Uterus (tissue), 4 donors: ENCODE measurements around the gene HIVEP1. TPM values are rescaled to one million over a fixed set of nuclear protein-coding genes. Genes with fewer than 3 reads are reported as not detected.

Source experiments
- DNase-seq, 2 donors: peaks; one replicate each; pipeline ENCODE4 v3.0.0-alpha.2; 2019 to 2020
- H3K27ac ChIP-seq, 2 donors: fragments of 200-600 bp; sonication (generic); 1 replicate in 1 of 2; 2 replicates in 1 of 2; pipeline ENCODE4 v1.5.1; 2016 to 2018
- H3K27me3 ChIP-seq, 2 donors: fragments of 200-600 bp; sonication (generic); one replicate each; pipeline ENCODE4 v1.5.1; 2018 to 2019; ENCODE audit warnings: control low read depth in 1 of 2
- H3K36me3 ChIP-seq, 2 donors: fragments of 200-600 bp; sonication (generic); one replicate each; pipeline ENCODE4 v1.5.1; 2019; ENCODE audit warnings: control low read depth in 1 of 2
- H3K4me1 ChIP-seq, 2 donors: fragments of 200-600 bp; sonication (generic); one replicate each; pipeline ENCODE4 v1.5.1; 2018 to 2019; ENCODE audit warnings: control low read depth in 1 of 2
- H3K4me3 ChIP-seq, 2 donors: fragments of 200-600 bp; sonication (generic); 1 replicate in 1 of 2; 2 replicates in 1 of 2; pipeline ENCODE4 v1.5.1; 2018 to 2019; ENCODE audit warnings: mild to moderate bottlenecking in 1 of 2
- H3K9me3 ChIP-seq, 2 donors: fragments of 200-600 bp; sonication (generic); one replicate each; pipeline ENCODE4 v1.5.1; 2019; ENCODE audit warnings: control low read depth in 1 of 2
- CTCF ChIP-seq, 4 experiments: fragments of 200-600 bp in 2 of 4; fragments of 450-650 bp in 2 of 4; sonication (generic) in 2 of 4; IDR thresholded peaks; one replicate each; pipeline ENCODE4 v1.5.1; 2016 to 2019; ENCODE audit warnings: antibody characterized with exemption in 4 of 4, mild to moderate bottlenecking in 2 of 4, moderate library complexity in 1 of 4
- POLR2A ChIP-seq, 2 donors: fragments of 450-650 bp; IDR thresholded peaks; one replicate each; pipeline ENCODE4 v1.6.1; 2016; ENCODE audit warnings: antibody characterized with exemption in 2 of 2, mild to moderate bottlenecking in 1 of 2, moderate library complexity in 1 of 2
- intact Hi-C: fragments of 100-400 bp; cut with DNase I; formaldehyde crosslinking; loops from one replicate; pipeline ENCODE4 v1.15.1; 2023; ENCODE audit warnings: low total_unique reads
- total RNA-seq, 4 donors: library from RNA; depleted of rRNA in 3 of 4; stranded (reverse); fragments of >200 nt in 3 of 4; gene quantifications; one replicate each; pipeline versions ENCODE4 v1.1.0 to v1.2.4, GENCODE V29; 2014 to 2023
- donor health status: DM: yes; HTN: yes; CAD: no.

HIVEP1 gene
- total RNA-seq, 4 donors from 2014 or later = 8.5 to 38.1 (median 22.0) TPM

- no peak for DNase-seq
- Histone ChIP-seq H3K27ac (no peak overlapping the region), H3K4me3 (no peak overlapping the region), H3K4me1 (no peaks in the 10 kb centered on the region), H3K9me3 (no peaks in the 10 kb centered on the region), H3K27me3 (no peaks in the 10 kb centered on the region), H3K36me3 (no peaks in the 10 kb centered on the region)
- intact Hi-C loops = no loop called here
- TF ChIP-seq CTCF (IDR thresholded peaks at IDR 0.05) (no peak), POLR2A (IDR thresholded peaks at IDR 0.05) (no peak)
These were observed 43.0 kb upstream of the HIVEP1 start for GRCh38 chr6:11969092-11969491.

GRCh38 chr6:11970114-11970513 is 42.0 kb upstream of the HIVEP1 start:
- Histone ChIP-seq H3K4me1 (no peaks in the 10 kb centered on the region), H3K36me3 (no peaks in the 10 kb centered on the region), H3K27me3 (no peaks in the 10 kb centered on the region), H3K4me3 (no peak overlapping the region), H3K27ac (no peak overlapping the region), H3K9me3 (no peaks in the 10 kb centered on the region)
- TF ChIP-seq POLR2A (IDR thresholded peaks at IDR 0.05) (no peak), CTCF (IDR thresholded peaks at IDR 0.05) (no peak)
- DNase-seq = no peak
- intact Hi-C loops = no loop called here

GRCh38 chr6:11971154-11971553 is 41.0 kb upstream of the HIVEP1 start:
- intact Hi-C loops = no loop called here
- Histone ChIP-seq H3K4me3 (no peak overlapping the region), H3K9me3 (no peaks in the 10 kb centered on the region), H3K27me3 (no peaks in the 10 kb centered on the region), H3K27ac (no peak overlapping the region), H3K36me3 (no peaks in the 10 kb centered on the region), H3K4me1 (no peaks in the 10 kb centered on the region)
- DNase-seq = no peak
- TF ChIP-seq POLR2A (IDR thresholded peaks at IDR 0.05) (no peak), CTCF (IDR thresholded peaks at IDR 0.05) (no peak)

- DNase-seq = no peak
- no peak overlapping the region for H3K27ac ChIP-seq
- H3K4me1 ChIP-seq = no peaks in the 10 kb centered on the region
These were observed 39.8 kb upstream of the HIVEP1 start for GRCh38 chr6:11972270-11972669.

GRCh38 chr6:11972806-11973205 is 39.3 kb upstream of the HIVEP1 start:
- no peak for TF ChIP-seq CTCF (IDR thresholded peaks at IDR 0.05)
- no peak for TF ChIP-seq POLR2A (IDR thresholded peaks at IDR 0.05)
- Histone ChIP-seq H3K27ac (no peak overlapping the region), H3K9me3 (no peaks in the 10 kb centered on the region), H3K27me3 (no peaks in the 10 kb centered on the region), H3K36me3 (no peaks in the 10 kb centered on the region), H3K4me1 (no peaks in the 10 kb centered on the region), H3K4me3 (no peak overlapping the region)
- intact Hi-C loops = no loop called here
- DNase-seq = no peak

More at GRCh38 chr6:11972270-11972669, 39.8 kb upstream of the HIVEP1 start:
- H3K4me3 ChIP-seq = no peak overlapping the region
- no peak for TF ChIP-seq POLR2A (IDR thresholded peaks at IDR 0.05)
- no peaks in the 10 kb centered on the region for H3K9me3 ChIP-seq
- H3K27me3 ChIP-seq = no peaks in the 10 kb centered on the region
- intact Hi-C loops = no loop called here
- H3K36me3 ChIP-seq = no peaks in the 10 kb centered on the region

- intact Hi-C loops = no loop called here
- H3K4me1 ChIP-seq = no peaks in the 10 kb centered on the region
- no peak overlapping the region for H3K4me3 ChIP-seq
- no peaks in the 10 kb centered on the region for H3K27me3 ChIP-seq
- H3K9me3 ChIP-seq = no peaks in the 10 kb centered on the region
- TF ChIP-seq POLR2A (IDR thresholded peaks at IDR 0.05) (no peak), CTCF (IDR thresholded peaks at IDR 0.05) (no peak)
- no peaks in the 10 kb centered on the region for H3K36me3 ChIP-seq
- H3K27ac ChIP-seq = no peak overlapping the region
- no peak for DNase-seq
These were observed 38.9 kb upstream of the HIVEP1 start for GRCh38 chr6:11973238-11973637.
